Psoas muscle (tissue), 8 donors: ENCODE measurements around the gene NOVA1. TPM values are rescaled to one million over a fixed set of nuclear protein-coding genes. Genes with fewer than 3 reads are reported as not detected.

Experiments used
- ATAC-seq, 4 donors: fragments of 200-7000 bp; cut with Tn5 transposase; one replicate each; pipeline ENCODE4 v1.9.1; 2020; ENCODE audit warnings: moderate library complexity in 3 of 4, mild to moderate bottlenecking in 2 of 4
- DNase-seq, 2 donors: peaks; one replicate each; pipeline ENCODE4 v3.0.0-alpha.2; 2020
- H3K27ac ChIP-seq: fragments of 200-600 bp; one replicate; pipeline ENCODE4 v1.8.0; 2022
- H3K27me3 ChIP-seq, 3 donors: fragments of 200-600 bp in 1 of 3; one replicate each; pipeline versions ENCODE4 v1.6.1 to v1.8.0; 2013 to 2022; ENCODE audit warnings: low read length in 2 of 3, mild to moderate bottlenecking in 2 of 3, moderate library complexity in 1 of 3; ENCODE audit not compliant: insufficient read depth in 3 of 3
- H3K36me3 ChIP-seq, 2 donors: fragments of 200-600 bp in 1 of 2; one replicate each; pipeline versions ENCODE4 v1.6.1 to v1.8.0; 2013 to 2022; ENCODE audit warnings: low read depth in 1 of 2, mild to moderate bottlenecking in 1 of 2, moderate library complexity in 1 of 2; ENCODE audit not compliant: insufficient read depth in 1 of 2
- H3K4me1 ChIP-seq: fragments of 200-600 bp; one replicate; pipeline ENCODE4 v1.8.0; 2022
- H3K4me3 ChIP-seq: fragments of 200-600 bp; one replicate; pipeline ENCODE4 v1.8.0; 2022; ENCODE audit warnings: mild to moderate bottlenecking
- H3K9me3 ChIP-seq: fragments of 200-600 bp; one replicate; pipeline ENCODE4 v1.8.0; 2022
- WGBS, 3 donors: extraction: QIAGEN DNeasy Blood & Tissue Kit; methylation state at CpG; one replicate each; pipeline versions ENCODE4 v1.1.6 to v1.1.7; 2013; 5-methylcytosine and 5-hydroxymethylcytosine counted together
- intact Hi-C, 2 donors: fragments of 100-400 bp; cut with DNase I; formaldehyde crosslinking; loops; one replicate each; pipeline versions ENCODE4 v1.11.0 to v1.14.2; 2022
- polyA plus RNA-seq, 3 donors: library from polyadenylated mRNA; stranded (reverse); fragments of 200-250 nt; gene quantifications; one replicate each; pipeline ENCODE4 v1.2.3, GENCODE V29; 2013
- total RNA-seq, 4 donors: library from RNA; stranded (reverse); fragmentation: NEBNext Ultra II Directional in 2 of 4; extraction: Animal tissue kit (Norgen Biotek cat#: 25700) in 2 of 4; gene quantifications; one replicate each; pipeline versions ENCODE4 v1.2.1 to v1.2.4, GENCODE V29; 2021 to 2023
- TF ChIP-seq, protein P1 (sequence below): fragments of 200-600 bp; IDR thresholded peaks from one replicate; pipeline ENCODE4 v1.8.0; 2022; ENCODE audit warnings: antibody characterized with exemption
- donor health status: healthy with polysubstance abuse.
- donor health status: DM: no; HTN: no; CAD: no; lungs with moderate emphysema.
- donor health status: Bipolar disorder and iron deficiency.
- donor health status: healthy.
- donor health status: DM: yes; HTN: yes; CAD: no.
- donor health status: DM: no; HTN: no; CAD: no.
- donor health status: DM: no; HTN: no; CAD: no.
- donor health status: DM: yes; HTN: yes; CAD: no.

The NOVA1 gene
- total and polyA plus RNA-seq, 7 donors = 0.73 to 4.4 (median 2.5) TPM

DNA sequence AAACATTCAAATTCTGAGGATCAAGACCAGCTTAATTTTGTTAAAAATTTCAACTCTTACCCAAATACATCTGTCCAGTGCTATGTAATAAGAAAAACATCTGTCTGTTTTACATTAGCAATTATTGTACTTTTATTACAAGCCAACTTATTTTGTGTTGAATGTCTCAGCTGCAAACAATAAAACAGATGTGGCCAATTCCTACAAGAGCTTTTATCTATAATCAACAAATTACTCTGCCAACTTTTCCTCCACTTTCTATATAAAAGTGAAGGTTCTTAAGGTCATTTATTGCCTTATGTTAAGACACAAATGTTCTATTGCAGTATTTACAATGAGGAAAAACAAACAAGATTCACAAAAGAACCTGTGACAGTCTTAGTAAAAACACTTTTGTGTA lies 72.7 kb downstream of the NOVA1 start:
- Histone ChIP-seq H3K4me3 (no peak overlapping the region), H3K36me3 (no peaks in the 10 kb centered on the region), H3K27ac (no peak overlapping the region), H3K4me1 (no peaks in the 10 kb centered on the region), H3K9me3 (no peaks in the 10 kb centered on the region), H3K27me3 (no peaks in the 10 kb centered on the region)
- intact Hi-C loops = no loop called here
- DNase-seq = no peak
- TF ChIP-seq, protein P1, sequence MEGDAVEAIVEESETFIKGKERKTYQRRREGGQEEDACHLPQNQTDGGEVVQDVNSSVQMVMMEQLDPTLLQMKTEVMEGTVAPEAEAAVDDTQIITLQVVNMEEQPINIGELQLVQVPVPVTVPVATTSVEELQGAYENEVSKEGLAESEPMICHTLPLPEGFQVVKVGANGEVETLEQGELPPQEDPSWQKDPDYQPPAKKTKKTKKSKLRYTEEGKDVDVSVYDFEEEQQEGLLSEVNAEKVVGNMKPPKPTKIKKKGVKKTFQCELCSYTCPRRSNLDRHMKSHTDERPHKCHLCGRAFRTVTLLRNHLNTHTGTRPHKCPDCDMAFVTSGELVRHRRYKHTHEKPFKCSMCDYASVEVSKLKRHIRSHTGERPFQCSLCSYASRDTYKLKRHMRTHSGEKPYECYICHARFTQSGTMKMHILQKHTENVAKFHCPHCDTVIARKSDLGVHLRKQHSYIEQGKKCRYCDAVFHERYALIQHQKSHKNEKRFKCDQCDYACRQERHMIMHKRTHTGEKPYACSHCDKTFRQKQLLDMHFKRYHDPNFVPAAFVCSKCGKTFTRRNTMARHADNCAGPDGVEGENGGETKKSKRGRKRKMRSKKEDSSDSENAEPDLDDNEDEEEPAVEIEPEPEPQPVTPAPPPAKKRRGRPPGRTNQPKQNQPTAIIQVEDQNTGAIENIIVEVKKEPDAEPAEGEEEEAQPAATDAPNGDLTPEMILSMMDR = no peak
- no peak for ATAC-seq

DNA sequence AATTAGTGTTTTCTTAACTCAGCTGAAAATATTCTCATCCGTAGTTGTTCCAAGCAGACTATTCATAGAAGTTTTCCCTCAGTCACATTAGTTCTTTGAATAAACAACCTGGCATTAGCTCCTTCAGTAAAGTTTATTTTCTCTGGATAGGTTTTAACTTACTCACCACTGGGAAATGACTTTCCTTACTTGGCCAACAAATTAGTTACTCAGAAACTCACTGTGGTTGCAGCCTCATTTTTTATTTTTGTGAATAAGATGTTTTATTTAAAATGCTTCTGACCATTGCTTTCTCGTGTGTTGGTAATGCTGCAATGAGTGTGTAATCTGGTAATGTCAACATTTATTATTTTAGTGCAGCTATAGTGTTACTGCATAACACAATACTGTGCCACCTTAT lies 74.9 kb downstream of the NOVA1 start:
- Histone ChIP-seq H3K4me3 (no peak overlapping the region), H3K9me3 (no peaks in the 10 kb centered on the region), H3K36me3 (no peaks in the 10 kb centered on the region), H3K4me1 (no peaks in the 10 kb centered on the region), H3K27ac (no peak overlapping the region), H3K27me3 (no peaks in the 10 kb centered on the region)
- WGBS, 3 donors = 19 to 42% (median 27%) methylated on average over 2 of the region's 2 CpGs
- no peak for DNase-seq
- intact Hi-C loops = no loop called here
- TF ChIP-seq, protein P1 = no peak
- no peak for ATAC-seq

DNA sequence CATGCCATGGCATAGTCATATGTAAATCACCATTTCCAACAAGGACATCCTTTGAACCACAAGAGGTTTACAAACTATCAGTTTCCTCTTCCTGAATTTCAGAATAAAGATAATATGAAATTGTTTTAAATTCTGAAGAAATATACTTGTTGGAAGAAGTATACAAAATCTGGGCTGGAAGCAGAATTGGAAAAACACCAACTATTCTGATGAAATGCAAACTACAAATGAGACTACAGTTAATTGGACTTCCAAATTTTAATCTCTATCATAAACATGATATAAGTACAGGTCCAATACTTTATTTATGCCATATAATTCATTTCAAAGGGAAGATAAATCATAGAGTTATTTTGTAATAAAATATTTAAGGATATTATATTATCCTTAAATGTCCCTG lies 80.1 kb downstream of the NOVA1 start:
- H3K27ac ChIP-seq = no peak overlapping the region
- TF ChIP-seq, protein P1 = no peak
- ATAC-seq (no peak), DNase-seq (no peak)
- no peak overlapping the region for H3K4me3 ChIP-seq
- no peaks in the 10 kb centered on the region for H3K9me3 ChIP-seq
- H3K27me3 ChIP-seq = no peaks in the 10 kb centered on the region
- H3K4me1 ChIP-seq = no peaks in the 10 kb centered on the region
- H3K36me3 ChIP-seq = no peaks in the 10 kb centered on the region
- intact Hi-C loops = no loop called here

DNA sequence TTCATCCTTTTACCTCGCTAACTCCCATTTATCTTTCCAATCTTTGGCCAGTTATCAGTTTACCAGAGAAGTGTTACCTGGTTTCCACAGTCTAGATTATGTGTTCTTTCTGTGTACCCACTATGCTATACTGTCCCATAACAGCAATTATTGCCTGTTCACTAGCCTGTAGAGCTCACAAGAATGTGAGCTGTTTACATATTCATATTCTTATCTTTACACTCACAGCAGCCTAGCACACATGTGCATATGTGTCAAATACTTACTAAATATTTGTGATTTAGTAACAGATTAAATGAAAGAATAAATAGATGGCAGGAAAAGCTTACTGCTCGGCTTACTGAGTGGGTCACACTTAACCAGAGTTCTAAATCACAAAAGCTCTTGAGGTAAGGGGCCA lies 97.8 kb downstream of the NOVA1 start:
- Histone ChIP-seq H3K27me3 (no peaks in the 10 kb centered on the region), H3K9me3 (no peaks in the 10 kb centered on the region), H3K4me3 (no peak overlapping the region), H3K27ac (no peak overlapping the region), H3K36me3 (no peaks in the 10 kb centered on the region), H3K4me1 (no peaks in the 10 kb centered on the region)
- 75 to 78% (median 77%) methylated on average over 2 of the region's 2 CpGs for WGBS, 3 donors
- DNase-seq (no peak), ATAC-seq (no peak)
- TF ChIP-seq, protein P1 = no peak
- intact Hi-C loops = no loop called here

DNA sequence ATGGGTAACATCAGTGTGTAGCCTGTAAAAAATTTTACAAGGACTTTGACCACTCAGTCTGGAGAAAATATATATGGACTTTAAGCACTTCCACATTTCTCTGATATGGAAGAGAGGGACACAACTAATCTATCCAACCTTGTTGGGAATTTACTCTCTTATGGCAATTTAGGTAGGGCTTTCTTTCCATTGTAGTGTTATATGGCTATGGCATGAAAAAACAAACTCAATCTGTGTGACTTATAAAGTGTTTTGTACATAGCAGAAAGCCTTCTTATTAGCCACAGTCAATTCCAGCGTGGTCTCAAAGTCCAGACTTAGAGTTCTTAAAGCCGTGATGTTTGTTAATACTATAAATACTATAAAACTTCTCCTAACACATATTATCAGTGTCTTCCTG lies 98.3 kb downstream of the NOVA1 start:
- Histone ChIP-seq H3K27ac (no peak overlapping the region), H3K9me3 (no peaks in the 10 kb centered on the region), H3K36me3 (no peaks in the 10 kb centered on the region), H3K27me3 (no peaks in the 10 kb centered on the region), H3K4me1 (no peaks in the 10 kb centered on the region), H3K4me3 (no peak overlapping the region)
- no peak for DNase-seq
- ATAC-seq = no peak
- WGBS, 3 donors = 86 to 94% (median 93%) methylated on average over 2 of the region's 2 CpGs
- intact Hi-C loops = no loop called here
- TF ChIP-seq, protein P1 = no peak
